B cell (primary cell): ENCODE measurements around the gene FLT1. TPM values are rescaled to one million over a fixed set of nuclear protein-coding genes. Genes with fewer than 3 reads are reported as not detected.

Experiments used
- ATAC-seq: fragments of 200-7000 bp; cut with Tn5 transposase; one replicate; pipeline ENCODE4 v1.10.0; 2021; ENCODE audit warnings: low read depth, mild to moderate bottlenecking, moderate number of reproducible peaks, moderate library complexity
- CTCF ChIA-PET: fragments of 350-600 bp; sonication (Branson Sonifier 250); formaldehyde crosslinking; loops from one replicate; lab custom pipeline; 2021; ENCODE audit warnings: antibody characterized with exemption, inconsistent platforms; lab: Charles Lee
- POLR2A ChIA-PET: fragments of 350-600 bp; sonication (Branson Sonifier 250); formaldehyde crosslinking; loops from one replicate; lab custom pipeline; 2021; ENCODE audit warnings: antibody characterized with exemption; lab: Charles Lee
- DNase-seq: peaks from one replicate; pipeline ENCODE4 v3.0.0; 2013
- H2AFZ ChIP-seq: 2 replicates; pipeline ENCODE4 v1.6.1; 2012; ENCODE audit warnings: mild to moderate bottlenecking, low read depth, low read length; ENCODE audit not compliant: insufficient read depth, poor library complexity, severe bottlenecking
- H3K27ac ChIP-seq, 2 donors: 1 replicate in 1 of 2; 2 replicates in 1 of 2; pipeline ENCODE4 v1.5.1; 2012 to 2013; ENCODE audit warnings: low read length in 2 of 2, mild to moderate bottlenecking in 2 of 2, moderate library complexity in 1 of 2
- H3K27me3 ChIP-seq, 4 experiments: fragments of 200-600 bp in 1 of 4; sonication (generic) in 1 of 4; replicated peaks in 1 of 4; 1 replicate in 2 of 4; 2 replicates in 2 of 4; pipeline versions ENCODE4 v1.6.1 to v1.7.0; 2013 to 2016; ENCODE audit warnings: low read length in 3 of 4, mild to moderate bottlenecking in 2 of 4, mixed read lengths in 1 of 4, moderate library complexity in 1 of 4; ENCODE audit not compliant: insufficient read depth in 4 of 4, control insufficient read depth in 3 of 4; ENCODE audit errors: control extremely low read depth in 1 of 4
- H3K36me3 ChIP-seq, 2 experiments: replicated peaks in 1 of 2; 1 replicate in 1 of 2; 2 replicates in 1 of 2; pipeline versions ENCODE4 v1.6.1 to v1.7.1; 2013; ENCODE audit warnings: low read length in 1 of 2; ENCODE audit not compliant: insufficient read depth in 2 of 2, control insufficient read depth in 1 of 2; ENCODE audit errors: control extremely low read depth in 1 of 2, extremely low read depth in 1 of 2
- H3K4me1 ChIP-seq, 2 donors: fragments of 200-600 bp in 1 of 2; sonication (generic) in 1 of 2; 1 replicate in 1 of 2; 2 replicates in 1 of 2; pipeline versions ENCODE4 v1.5.1 to v1.6.1; 2013 to 2017; ENCODE audit warnings: low read length in 2 of 2; ENCODE audit not compliant: control insufficient read depth in 2 of 2, insufficient read depth in 2 of 2
- H3K4me2 ChIP-seq: replicated peaks from 2 replicates; pipeline ENCODE3; 2012; ENCODE audit warnings: mild to moderate bottlenecking, low read depth, low read length; ENCODE audit not compliant: poor library complexity, severe bottlenecking
- H3K4me3 ChIP-seq, 5 experiments: fragments of 200-600 bp in 1 of 5; sonication (generic) in 1 of 5; 1 replicate in 3 of 5; 2 replicates in 2 of 5; pipeline versions ENCODE4 v1.5.1 to v1.7.0; 2011 to 2016; ENCODE audit warnings: low read length in 4 of 5, mild to moderate bottlenecking in 4 of 5, low read depth in 2 of 5, control low read depth in 1 of 5, moderate library complexity in 1 of 5; ENCODE audit not compliant: insufficient read depth in 1 of 5; ENCODE audit errors: control extremely low read depth in 1 of 5, extremely low read depth in 1 of 5
- H3K79me2 ChIP-seq: fragments of 200-600 bp; sonication (generic); one replicate; pipeline ENCODE4 v1.6.0; 2016; ENCODE audit warnings: low read length; ENCODE audit not compliant: control insufficient read depth, insufficient read depth
- H3K9ac ChIP-seq: fragments of 200-600 bp; sonication (generic); 2 replicates; pipeline ENCODE4 v1.6.1; 2017; ENCODE audit warnings: mild to moderate bottlenecking, low read length, moderate library complexity
- H3K9me3 ChIP-seq, 3 donors: one replicate each; pipeline versions ENCODE4 v1.6.1 to v1.7.1; 2013; ENCODE audit warnings: low read length in 2 of 3; ENCODE audit not compliant: control insufficient read depth in 2 of 3, insufficient read depth in 1 of 3; ENCODE audit errors: control extremely low read depth in 1 of 3
- H4K20me1 ChIP-seq: 2 replicates; pipeline ENCODE4 v1.6.0; 2012; ENCODE audit warnings: mild to moderate bottlenecking, low read length; ENCODE audit not compliant: insufficient read depth, control insufficient read depth, poor library complexity, severe bottlenecking
- H3K27ac Mint-ChIP-seq: one replicate; pipeline ENCODE4 v1.8.0; 2021; ENCODE audit warnings: mixed read lengths
- H3K27me3 Mint-ChIP-seq: one replicate; pipeline ENCODE4 v1.8.0; 2021; ENCODE audit warnings: mixed read lengths
- H3K4me1 Mint-ChIP-seq: one replicate; pipeline ENCODE4 v1.8.0; 2021; ENCODE audit warnings: mixed read lengths
- H3K4me3 Mint-ChIP-seq: one replicate; pipeline ENCODE4 v1.8.0; 2021; ENCODE audit warnings: mixed read lengths
- H3K9me3 Mint-ChIP-seq: one replicate; pipeline ENCODE4 v1.8.0; 2022; ENCODE audit warnings: mixed read lengths; ENCODE audit not compliant: insufficient read depth
- CTCF ChIP-seq: fragments of 200-600 bp; IDR thresholded peaks from one replicate; pipeline ENCODE4 v1.8.0; 2022; ENCODE audit warnings: antibody characterized with exemption, mild to moderate bottlenecking
- EZH2 ChIP-seq: IDR thresholded peaks from 2 replicates; pipeline ENCODE4 v1.6.1; 2012; ENCODE audit warnings: borderline replicate concordance, low read depth, mild to moderate bottlenecking, moderate library complexity, low read length; ENCODE audit not compliant: insufficient read depth, poor library complexity, severe bottlenecking
- WGBS: methylation state at CpG from one replicate; pipeline ENCODE4 v1.1.5; 2013; ENCODE audit warnings: missing lambda C conversion rate; ENCODE audit not compliant: insufficient coverage; 5-methylcytosine and 5-hydroxymethylcytosine counted together
- intact Hi-C: fragments of 100-400 bp; cut with micrococcal nuclease; formaldehyde crosslinking; loops from one replicate; pipeline ENCODE4 v1.10.0; 2022
- polyA plus RNA-seq: library from polyadenylated mRNA; depleted of rRNA; stranded (reverse); fragments of >200 nt; gene quantifications from 2 replicates; pipeline ENCODE4 v1.2.3, GENCODE V29; 2012
- total RNA-seq, 2 donors: library from RNA; stranded (reverse); fragments of 120-200 nt in 1 of 2; gene quantifications; 1 replicate in 1 of 2; 2 replicates in 1 of 2; pipeline versions ENCODE4 v1.2.3 to v1.2.4, GENCODE V29; 2013 to 2022

Gene FLT1
- total and polyA plus RNA-seq, 2 donors (not counting 1 experiment from before 2014, with no cell fraction given) = 1.1 to 1.2 TPM

GRCh38 chr13:28337166-28338005 is 157.5 kb downstream of the FLT1 start:
- Mint-ChIP-seq H3K4me1 (no peaks in the 10 kb centered on the region), H3K4me3 (no peak overlapping the region), H3K9me3 (no peaks in the 10 kb centered on the region), H3K27ac (no peak overlapping the region), H3K27me3 (no peaks in the 10 kb centered on the region)
- Histone ChIP-seq H3K4me1 (no peaks in the 10 kb centered on the region), H3K9me3 (no peaks in the 10 kb centered on the region), H3K27me3 (no peaks in the 10 kb centered on the region), H2AFZ (no peak overlapping the region), H3K36me3 (peaks cover 0 to 6% of the 10 kb centered on the region in 2 experiments), H3K9ac (no peak overlapping the region), H3K4me3 (no peak overlapping the region), H3K4me2 (no peak overlapping the region), H4K20me1 (no peaks in the 10 kb centered on the region), H3K27ac (no peak overlapping the region), H3K79me2 (no peaks in the 10 kb centered on the region)
- ChIA-PET CTCF (interaction anchor here (0.7 to 1.4 kb wide), 3 partner anchors 9 to 47 kb away, joined by 3 to 6 read pairs (median 4); no protein-coding TSS in a partner anchor), POLR2A (interaction anchor here (0.7 kb wide), 1 partner anchor 58 kb away, joined by 8 read pairs; no protein-coding TSS in a partner anchor)
- no peak for DNase-seq
- intact Hi-C loops = no loop called here
- ATAC-seq = no peak
- TF ChIP-seq CTCF (no peak), EZH2 (no peak)
- WGBS = 100% methylated on average over 1 of the region's 4 CpGs

GRCh38 chr13:28336193-28336657 is 158.7 kb downstream of the FLT1 start:
- Mint-ChIP-seq H3K27me3 (no peaks in the 10 kb centered on the region), H3K27ac (no peak overlapping the region), H3K4me1 (no peaks in the 10 kb centered on the region), H3K9me3 (no peaks in the 10 kb centered on the region), H3K4me3 (no peak overlapping the region)
- no peak for TF ChIP-seq CTCF
- no peak for TF ChIP-seq EZH2
- no peak overlapping the region for H3K9ac ChIP-seq
- H3K4me3 ChIP-seq = no peak overlapping the region
- H3K27ac ChIP-seq = no peak overlapping the region
- no peaks in the 10 kb centered on the region for H3K79me2 ChIP-seq
- CTCF ChIA-PET = interaction anchor here (0.7 kb wide), 1 partner anchor 46 kb away, joined by 4 read pairs; no protein-coding TSS in a partner anchor
- peaks cover 0 to 6% of the 10 kb centered on the region in 2 experiments for H3K36me3 ChIP-seq
- no peaks in the 10 kb centered on the region for H3K4me1 ChIP-seq
- H3K4me2 ChIP-seq = no peak overlapping the region
- intact Hi-C loops = no loop called here
- no peaks in the 10 kb centered on the region for H4K20me1 ChIP-seq
- POLR2A ChIA-PET = interaction anchor here (0.7 kb wide), 1 partner anchor 59 kb away, joined by 8 read pairs; no protein-coding TSS in a partner anchor
- H2AFZ ChIP-seq = no peak overlapping the region
- no peaks in the 10 kb centered on the region for H3K27me3 ChIP-seq
- DNase-seq (no peak), ATAC-seq (no peak)
- H3K9me3 ChIP-seq = no peaks in the 10 kb centered on the region
- WGBS = 71% methylated on average over 1 of the region's 3 CpGs
